HG02938 (cell line): ENCODE data around the gene POU5F1.

Experiments
- ATAC-seq: cut with Tn5 transposase; IDR thresholded peaks from one replicate; pipeline ENCODE4 v1.9.1; 2021; ENCODE audit warnings: mild to moderate bottlenecking, moderate library complexity; ENCODE audit not compliant: unreplicated experiment

Gene POU5F1

DNA sequence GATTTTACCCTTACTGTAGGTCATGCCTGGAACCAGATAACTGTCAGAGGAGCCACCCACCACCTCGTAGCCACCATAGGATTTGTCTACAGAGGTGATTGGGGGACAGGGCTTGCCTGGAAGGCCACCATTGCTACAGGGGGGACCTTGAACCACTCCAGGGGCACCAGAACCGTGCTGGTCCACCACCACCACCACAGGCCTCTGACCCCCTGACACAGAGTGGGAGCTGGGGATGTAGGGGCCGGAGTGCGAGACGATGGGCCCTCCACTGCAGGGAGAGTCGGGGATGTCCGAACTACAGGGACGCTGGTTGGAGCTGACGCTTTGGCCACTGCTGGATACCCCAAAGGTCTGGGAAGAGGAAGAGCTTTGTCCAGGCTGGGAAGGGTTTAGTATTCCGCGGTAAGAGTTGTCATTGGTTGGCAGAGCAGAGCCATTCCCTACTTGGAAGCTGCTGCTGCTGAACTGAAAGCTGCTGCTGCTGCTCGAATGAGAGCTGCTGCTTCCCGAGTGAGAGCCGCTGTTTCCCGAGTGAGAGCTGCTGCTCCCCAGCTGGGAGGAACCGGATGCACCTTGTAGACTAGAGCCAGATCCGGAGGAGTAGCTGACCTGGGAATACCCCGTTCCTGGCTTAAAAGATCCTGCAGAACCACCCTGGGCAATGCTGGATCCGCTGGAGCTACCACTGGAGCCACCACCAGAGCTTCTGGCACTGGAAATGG, 53.7 kb downstream of the POU5F1 start:
- no peak for ATAC-seq

DNA sequence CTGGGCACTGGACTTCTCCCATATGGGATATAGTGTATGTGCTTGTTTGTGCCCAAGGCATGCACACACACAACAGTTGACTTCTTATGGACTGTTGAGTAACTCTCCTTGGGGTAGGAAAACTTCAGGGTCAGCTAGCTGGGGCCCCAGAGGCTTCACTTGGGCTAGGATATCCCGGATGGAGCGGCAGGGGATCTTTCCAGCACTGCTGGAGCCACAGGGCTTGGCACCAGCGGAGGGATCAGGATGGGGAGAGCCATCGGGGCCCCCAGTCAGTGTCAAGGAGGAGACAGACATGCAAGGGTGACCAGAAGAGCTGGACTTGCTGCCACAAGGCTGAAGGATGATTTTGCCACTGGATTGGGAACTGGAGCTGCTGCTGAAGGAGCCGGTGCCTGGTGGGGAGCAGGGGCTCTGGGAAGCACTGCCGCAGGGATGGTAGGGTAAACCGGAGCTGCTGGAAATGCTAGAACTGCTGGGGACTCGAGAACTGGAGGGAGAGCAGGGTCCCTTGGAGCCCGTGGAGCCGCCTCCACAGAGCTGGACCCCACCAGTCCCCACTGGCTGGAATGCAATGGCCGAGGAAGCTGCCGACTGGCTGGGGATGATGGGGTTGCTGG, 54.4 kb downstream of the POU5F1 start:
- no peak for ATAC-seq

DNA sequence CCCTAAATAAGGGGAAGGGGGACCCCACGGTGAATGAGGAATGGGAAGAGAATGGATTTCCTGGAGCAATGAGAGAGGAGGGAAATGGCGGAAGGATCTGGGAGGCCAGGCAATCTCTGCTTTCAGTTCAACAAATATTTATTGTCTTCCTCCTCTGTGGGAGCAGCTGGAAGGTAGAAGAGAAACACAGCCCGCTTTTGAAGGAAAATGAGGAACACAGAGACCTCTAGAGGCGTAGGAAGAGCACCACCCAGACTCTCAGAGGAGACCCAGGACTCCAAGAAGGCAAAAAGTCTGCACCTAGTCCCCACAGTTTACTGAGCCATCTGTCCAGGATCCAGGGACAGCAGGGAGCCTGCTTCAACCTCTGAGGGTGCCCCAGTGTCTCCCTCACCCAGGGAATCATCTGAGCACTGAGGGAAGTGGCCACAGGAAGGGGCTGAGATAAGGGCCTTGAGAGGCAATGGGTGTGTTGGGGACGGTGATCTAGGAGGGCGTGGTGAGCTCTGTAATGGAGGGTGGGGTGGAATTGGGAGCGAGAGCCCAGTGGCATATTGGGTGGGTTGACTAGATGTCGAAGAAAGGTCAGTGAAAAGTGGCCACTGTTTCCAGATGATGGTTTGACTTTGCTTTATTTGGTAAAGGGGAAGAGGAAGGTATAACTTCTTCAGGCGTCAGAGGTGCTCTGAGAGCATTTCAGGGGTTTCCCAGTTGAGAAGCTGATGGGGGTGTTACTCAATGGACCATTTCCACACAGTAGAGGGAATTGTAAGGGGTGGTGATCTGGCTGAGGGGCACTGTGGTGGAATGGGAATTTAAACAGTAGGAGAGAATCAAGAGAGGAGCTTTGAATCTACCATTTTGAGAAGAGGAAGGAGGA, 55.3 kb downstream of the POU5F1 start:
- no peak for ATAC-seq

DNA sequence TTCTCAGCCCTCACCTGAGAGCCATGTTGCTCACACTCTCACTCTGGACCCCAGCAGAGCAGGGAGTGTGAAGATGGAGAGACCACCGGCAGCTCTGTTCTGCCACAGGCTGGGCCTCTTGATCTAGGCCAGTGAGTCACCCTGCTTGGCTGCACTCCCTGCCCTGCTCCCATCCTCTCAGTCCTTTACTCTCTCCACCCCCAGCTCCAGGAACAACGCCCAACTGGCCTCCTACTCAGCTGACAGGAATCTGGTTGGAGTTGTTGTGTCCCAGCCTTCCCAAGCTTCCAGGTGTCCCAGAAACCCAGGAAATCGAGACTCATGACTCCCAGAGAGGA, 56.0 kb downstream of the POU5F1 start, which contains the start of gene PSORS1C1:
Gene PSORS1C1, plus strand, starts transcription at position 260 of the 338 bp plus-strand sequence. CDS start 14,833 bp downstream, outside the sequence.
- ATAC-seq = no peak
